GM12874 (cell line): ENCODE results near the gene CLDN15.
A peak's percentile ranks its signal among the peaks of the same experiment; 100 is the strongest.

Source experiments
- TF ChIP-seq, protein P1 (sequence below): IDR thresholded peaks from 2 replicates; pipeline ENCODE4 v1.5.1; 2011; ENCODE audit warnings: low read depth, mild to moderate bottlenecking, control low read depth, low read length, moderate library complexity; ENCODE audit not compliant: insufficient read depth

The CLDN15 gene

DNA sequence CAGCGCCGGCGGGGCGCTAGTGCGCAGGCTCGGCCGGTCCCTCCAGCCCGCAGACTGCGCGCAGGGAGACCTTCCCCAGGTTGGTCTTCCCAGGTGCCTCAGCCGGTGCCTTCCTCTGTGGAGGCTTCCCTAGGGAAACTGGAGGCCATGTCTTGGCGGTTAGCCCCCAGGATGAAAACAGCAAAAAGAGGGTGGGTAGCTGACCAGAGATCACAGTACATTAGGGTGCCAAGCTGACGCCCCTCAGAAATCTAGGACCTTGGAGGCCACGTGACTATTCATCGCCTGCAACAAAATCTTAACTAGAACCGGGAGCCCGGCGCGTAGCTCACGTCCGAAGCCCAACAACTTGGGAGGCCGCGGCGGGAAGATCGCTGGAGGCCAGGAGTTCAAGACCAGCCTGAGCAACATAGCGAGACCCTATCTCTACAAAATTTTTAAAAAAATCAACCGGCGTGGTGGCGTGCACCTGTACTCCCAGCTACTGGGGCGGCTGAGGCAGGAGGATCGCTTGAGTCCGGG, 7.6 kb upstream of the CLDN15 start:
- TF ChIP-seq, protein P1, sequence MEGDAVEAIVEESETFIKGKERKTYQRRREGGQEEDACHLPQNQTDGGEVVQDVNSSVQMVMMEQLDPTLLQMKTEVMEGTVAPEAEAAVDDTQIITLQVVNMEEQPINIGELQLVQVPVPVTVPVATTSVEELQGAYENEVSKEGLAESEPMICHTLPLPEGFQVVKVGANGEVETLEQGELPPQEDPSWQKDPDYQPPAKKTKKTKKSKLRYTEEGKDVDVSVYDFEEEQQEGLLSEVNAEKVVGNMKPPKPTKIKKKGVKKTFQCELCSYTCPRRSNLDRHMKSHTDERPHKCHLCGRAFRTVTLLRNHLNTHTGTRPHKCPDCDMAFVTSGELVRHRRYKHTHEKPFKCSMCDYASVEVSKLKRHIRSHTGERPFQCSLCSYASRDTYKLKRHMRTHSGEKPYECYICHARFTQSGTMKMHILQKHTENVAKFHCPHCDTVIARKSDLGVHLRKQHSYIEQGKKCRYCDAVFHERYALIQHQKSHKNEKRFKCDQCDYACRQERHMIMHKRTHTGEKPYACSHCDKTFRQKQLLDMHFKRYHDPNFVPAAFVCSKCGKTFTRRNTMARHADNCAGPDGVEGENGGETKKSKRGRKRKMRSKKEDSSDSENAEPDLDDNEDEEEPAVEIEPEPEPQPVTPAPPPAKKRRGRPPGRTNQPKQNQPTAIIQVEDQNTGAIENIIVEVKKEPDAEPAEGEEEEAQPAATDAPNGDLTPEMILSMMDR, result no peak

DNA sequence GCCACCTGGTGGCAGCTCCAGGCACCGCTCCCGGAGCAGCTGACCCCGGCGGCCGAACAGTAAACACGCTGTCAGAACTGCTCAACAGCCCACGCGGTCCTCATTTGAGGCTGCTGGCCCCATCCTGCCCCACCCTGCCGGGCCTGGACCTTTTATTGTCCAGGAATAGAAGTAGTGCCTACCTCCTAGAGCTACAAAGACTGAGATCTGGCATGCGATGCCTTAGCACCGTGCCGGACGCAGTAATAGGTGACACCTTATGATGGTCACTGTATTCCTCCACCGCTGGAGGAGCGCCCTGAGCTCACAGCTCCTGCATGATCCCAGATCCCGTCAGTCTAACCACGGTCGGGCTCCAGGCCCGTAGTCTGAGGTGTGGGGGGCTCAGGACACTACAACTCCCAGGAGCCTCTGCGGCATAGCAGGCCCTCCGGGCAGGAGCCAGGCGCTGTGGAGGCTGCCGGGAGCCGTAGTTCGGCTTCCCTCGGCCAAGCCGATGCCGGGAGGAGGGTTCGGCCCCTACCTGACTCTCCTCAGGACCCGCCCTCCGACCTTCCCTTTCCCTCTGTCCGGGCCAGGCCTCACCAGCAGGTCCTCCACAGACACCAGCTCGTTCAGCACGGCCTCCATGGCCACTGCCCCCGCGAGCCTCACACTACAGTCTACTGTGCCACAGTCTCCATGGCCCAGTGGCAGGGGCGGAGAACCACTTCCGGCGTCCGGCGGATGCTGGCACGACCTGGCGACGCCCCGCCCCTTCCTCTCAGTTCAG, 7.0 kb upstream of the CLDN15 start, which contains the start of gene FIS1:
TSS of gene FIS1 (minus strand) at position 707 of the 772 bp plus-strand sequence. CDS start at position 630, 77 bp downstream.
- TF ChIP-seq, protein P1, result peak; percentile 94

DNA sequence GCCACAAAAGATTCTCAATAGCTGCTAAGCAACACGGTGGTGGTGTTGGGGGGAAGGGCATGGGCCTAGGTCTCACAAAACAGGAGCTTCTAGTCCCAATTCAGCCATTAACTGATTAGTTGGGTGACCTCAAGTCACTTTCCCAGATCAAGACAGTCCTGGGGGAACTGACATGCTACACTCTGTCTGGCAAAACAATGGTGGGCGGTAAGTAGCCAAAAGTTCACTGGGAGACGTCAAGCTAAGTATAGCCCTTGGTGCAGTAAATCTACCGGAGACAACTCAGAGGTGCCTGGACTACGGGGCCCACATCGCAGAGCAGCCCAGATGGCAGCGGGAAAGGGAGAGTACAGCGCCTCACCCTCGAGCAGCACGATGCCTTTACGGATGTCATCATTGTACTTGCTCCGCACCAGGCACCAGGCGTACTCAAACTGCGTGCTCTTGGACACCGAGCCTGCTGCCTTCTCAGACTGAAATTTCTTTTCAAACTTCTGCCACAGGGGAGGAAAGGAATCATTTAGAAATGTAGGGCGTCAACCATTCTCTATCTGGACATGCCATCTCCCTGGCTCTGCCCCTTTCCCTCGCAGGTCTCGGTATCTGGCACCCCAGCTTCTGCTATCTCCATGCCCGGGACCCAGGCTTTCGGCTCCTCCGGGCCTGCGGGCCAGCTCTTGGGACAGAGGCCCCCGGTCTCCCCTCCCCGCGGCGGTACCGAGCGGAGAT, 6.2 kb upstream of the CLDN15 start:
- TF ChIP-seq, protein P1, result no peak

DNA sequence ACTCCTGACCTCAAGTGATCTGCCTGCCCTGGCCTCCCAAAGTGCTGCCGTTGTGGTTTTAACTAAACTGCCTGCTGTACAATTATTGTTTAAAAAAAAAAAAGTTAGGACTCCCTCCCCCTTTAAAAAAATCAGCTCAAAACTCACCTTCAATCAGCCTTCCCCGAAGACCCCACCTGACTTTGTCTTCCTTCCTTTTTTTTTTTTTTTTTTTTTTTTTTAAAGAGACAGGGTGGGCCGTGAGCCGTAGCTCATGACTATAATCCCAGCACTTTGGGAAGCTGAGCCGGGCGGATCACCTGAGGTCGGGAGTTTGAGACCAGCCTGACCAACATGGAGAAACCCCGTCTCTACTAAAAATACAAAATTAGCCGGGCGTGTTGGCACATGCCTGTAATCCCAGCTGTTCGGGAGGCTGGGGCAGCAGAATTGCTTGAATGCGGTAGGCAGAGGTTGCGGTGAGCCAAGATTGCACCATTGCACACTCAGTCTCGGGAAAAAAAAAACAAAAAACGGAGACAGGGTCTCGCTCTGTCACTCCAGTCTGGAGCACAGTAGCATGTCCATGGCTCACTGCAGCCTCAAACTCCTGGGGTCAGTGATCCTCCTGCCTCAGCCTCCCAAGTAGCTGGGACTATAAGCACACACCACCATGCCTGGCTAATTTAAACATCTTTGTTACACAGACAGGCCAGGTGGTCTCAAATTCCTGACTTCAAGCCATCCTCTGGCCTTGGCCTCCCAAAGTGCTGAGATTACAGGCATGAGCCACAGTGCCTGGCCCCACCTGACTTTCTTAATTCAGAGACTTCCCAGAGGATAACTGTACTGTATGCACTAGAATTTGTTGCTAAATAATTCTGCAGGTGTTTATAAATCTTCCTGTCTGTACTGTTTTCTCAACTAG, 4.1 kb upstream of the CLDN15 start:
- TF ChIP-seq, protein P1, result no peak

DNA sequence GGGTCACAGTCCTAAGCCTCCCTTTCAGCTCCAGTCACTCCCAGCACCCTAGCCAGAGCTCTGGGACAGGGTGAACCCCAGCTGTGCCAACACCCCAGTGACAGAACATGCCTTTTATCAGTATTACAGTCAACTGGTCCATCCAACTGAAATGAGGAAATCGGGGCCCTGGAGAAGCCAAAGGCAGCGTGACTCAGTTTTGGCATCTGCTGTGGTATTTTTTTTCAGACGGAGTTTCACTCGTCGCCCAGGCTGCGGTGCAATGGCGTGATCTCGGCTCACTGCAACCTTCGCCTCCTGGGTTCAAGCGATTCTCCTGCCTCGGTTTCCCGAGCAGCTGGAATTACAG, 3.4 kb upstream of the CLDN15 start:
- TF ChIP-seq, protein P1, result no peak

DNA sequence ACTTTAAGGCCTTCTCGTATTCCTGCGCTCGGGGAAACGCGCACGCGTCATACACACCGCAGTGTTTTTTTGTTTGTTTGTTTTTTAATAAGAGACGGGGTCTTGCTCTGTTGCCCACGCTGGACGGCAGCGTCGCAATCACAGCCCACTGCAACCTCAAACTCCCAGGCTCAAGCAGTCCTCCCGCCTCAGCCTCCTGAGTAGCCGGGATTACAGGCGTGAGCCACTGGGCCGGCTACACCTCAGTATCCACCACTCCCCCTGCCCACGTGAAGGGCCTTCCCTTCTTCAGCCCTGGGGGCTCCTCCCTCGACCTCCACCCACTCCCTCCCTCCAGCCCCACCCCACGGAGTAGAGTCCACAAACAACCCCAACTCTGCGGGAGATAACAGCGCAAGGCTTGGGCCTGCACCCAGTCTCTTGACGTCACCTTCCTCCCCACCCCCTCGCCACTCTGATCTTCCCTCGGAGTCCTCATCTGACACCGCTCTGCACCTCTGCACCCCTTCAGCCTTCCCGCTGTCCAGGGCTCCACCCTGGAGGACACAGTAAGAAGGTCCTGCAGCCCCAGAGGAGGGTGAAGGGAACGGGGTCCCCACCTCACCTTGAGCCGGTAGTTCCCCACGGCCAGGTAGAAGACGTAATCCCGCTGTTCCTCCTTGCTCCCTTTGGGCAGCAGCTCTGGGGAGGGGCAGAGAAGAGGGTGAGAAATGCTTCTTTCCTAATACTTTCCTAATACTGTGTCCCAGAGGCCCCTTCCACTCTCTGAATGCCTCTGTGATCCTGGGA, 2.8 kb upstream of the CLDN15 start:
- TF ChIP-seq, protein P1, result no peak
